SK-N-SH treated with all-trans-retinoic acid at 6 μM for 48 hours (cell line): ENCODE results near the gene PUM2.

Source experiments
- ARNTL ChIP-seq: fragments of 450-650 bp; formaldehyde crosslinking; IDR thresholded peaks from 2 replicates; pipeline ENCODE4 v1.5.0; 2020; ENCODE audit warnings: low read depth, mild to moderate bottlenecking, moderate library complexity, borderline replicate concordance
- BACH2 ChIP-seq: fragments of 250-450 bp; sonication (Bioruptor Pico); IDR thresholded peaks from 2 replicates; pipeline ENCODE4 v1.9.0; 2021; ENCODE audit warnings: mild to moderate bottlenecking, borderline replicate concordance
- PATZ1 ChIP-seq: fragments of 250-450 bp; sonication (Bioruptor Pico); IDR thresholded peaks from 2 replicates; pipeline ENCODE4 v1.8.0; 2020; ENCODE audit warnings: mild to moderate bottlenecking, moderate library complexity, borderline replicate concordance
- PPARA ChIP-seq: fragments of 250-450 bp; sonication (Bioruptor Pico); IDR thresholded peaks from 2 replicates; pipeline ENCODE4 v1.5.0; 2020; ENCODE audit warnings: mild to moderate bottlenecking, borderline replicate concordance
- RARB ChIP-seq: fragments of 250-450 bp; sonication (Bioruptor Pico); IDR thresholded peaks from 2 replicates; pipeline ENCODE4 v1.8.0; 2021; ENCODE audit warnings: mild to moderate bottlenecking, moderate library complexity
- TCF4 ChIP-seq: fragments of 250-450 bp; sonication (Bioruptor Pico); IDR thresholded peaks from 2 replicates; pipeline ENCODE4 v1.8.0; 2021; ENCODE audit warnings: mild to moderate bottlenecking, moderate library complexity, borderline replicate concordance
- ZC3H10 ChIP-seq: fragments of 250-450 bp; sonication (Bioruptor Pico); IDR thresholded peaks from 2 replicates; pipeline ENCODE4 v1.5.1; 2021; ENCODE audit warnings: mild to moderate bottlenecking, moderate library complexity
- ZFP3 ChIP-seq: fragments of 250-450 bp; sonication (Bioruptor Pico); IDR thresholded peaks from 2 replicates; pipeline ENCODE4 v1.5.0; 2020; ENCODE audit warnings: mild to moderate bottlenecking, moderate library complexity
- ZNF565 ChIP-seq: fragments of 450-650 bp; formaldehyde crosslinking; conservative IDR thresholded peaks from 2 replicates; pipeline ENCODE4 v1.5.0; 2020; ENCODE audit warnings: low read depth, mild to moderate bottlenecking, moderate library complexity
- ZNF70 ChIP-seq: fragments of 450-650 bp; formaldehyde crosslinking; IDR thresholded peaks from 2 replicates; pipeline ENCODE4 v1.5.0; 2020; ENCODE audit warnings: mild to moderate bottlenecking, moderate library complexity
- TF ChIP-seq, protein P1 (sequence below): fragments of 250-450 bp; sonication (Bioruptor Pico); IDR thresholded peaks from 2 replicates; pipeline ENCODE4 v1.5.1; 2021; ENCODE audit warnings: mild to moderate bottlenecking, moderate library complexity
- TF ChIP-seq, protein P2 (sequence below): fragments of 250-450 bp; sonication (Bioruptor Pico); IDR thresholded peaks from 2 replicates; pipeline ENCODE4 v1.5.1; 2020; ENCODE audit warnings: low read depth, mild to moderate bottlenecking, moderate library complexity

- TF ChIP-seq ZFP3 (CRISPR knock-in tag), result no peak
- no peak for TF ChIP-seq BACH2 (CRISPR knock-in tag)
- TF ChIP-seq PPARA (CRISPR knock-in tag), result no peak
- no peak for TF ChIP-seq TCF4
- no peak for TF ChIP-seq ZNF565 (CRISPR knock-in tag)
- TF ChIP-seq PATZ1, result no peak
- no peak for TF ChIP-seq ARNTL (CRISPR knock-in tag)
- TF ChIP-seq ZNF70 (CRISPR knock-in tag), result no peak
- TF ChIP-seq, protein P1, sequence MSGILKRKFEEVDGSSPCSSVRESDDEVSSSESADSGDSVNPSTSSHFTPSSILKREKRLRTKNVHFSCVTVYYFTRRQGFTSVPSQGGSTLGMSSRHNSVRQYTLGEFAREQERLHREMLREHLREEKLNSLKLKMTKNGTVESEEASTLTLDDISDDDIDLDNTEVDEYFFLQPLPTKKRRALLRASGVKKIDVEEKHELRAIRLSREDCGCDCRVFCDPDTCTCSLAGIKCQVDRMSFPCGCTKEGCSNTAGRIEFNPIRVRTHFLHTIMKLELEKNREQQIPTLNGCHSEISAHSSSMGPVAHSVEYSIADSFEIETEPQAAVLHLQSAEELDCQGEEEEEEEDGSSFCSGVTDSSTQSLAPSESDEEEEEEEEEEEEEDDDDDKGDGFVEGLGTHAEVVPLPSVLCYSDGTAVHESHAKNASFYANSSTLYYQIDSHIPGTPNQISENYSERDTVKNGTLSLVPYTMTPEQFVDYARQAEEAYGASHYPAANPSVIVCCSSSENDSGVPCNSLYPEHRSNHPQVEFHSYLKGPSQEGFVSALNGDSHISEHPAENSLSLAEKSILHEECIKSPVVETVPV, result no peak
- TF ChIP-seq, protein P2, sequence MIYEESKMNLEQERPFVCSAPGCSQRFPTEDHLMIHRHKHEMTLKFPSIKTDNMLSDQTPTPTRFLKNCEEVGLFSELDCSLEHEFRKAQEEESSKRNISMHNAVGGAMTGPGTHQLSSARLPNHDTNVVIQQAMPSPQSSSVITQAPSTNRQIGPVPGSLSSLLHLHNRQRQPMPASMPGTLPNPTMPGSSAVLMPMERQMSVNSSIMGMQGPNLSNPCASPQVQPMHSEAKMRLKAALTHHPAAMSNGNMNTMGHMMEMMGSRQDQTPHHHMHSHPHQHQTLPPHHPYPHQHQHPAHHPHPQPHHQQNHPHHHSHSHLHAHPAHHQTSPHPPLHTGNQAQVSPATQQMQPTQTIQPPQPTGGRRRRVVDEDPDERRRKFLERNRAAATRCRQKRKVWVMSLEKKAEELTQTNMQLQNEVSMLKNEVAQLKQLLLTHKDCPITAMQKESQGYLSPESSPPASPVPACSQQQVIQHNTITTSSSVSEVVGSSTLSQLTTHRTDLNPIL, result no peak
- no peak for TF ChIP-seq RARB (CRISPR knock-in tag)
- TF ChIP-seq ZC3H10 (CRISPR knock-in tag), result no peak
Observed at GRCh38 chr2:20291846-20292408, 58.7 kb downstream of the PUM2 start.
